ENCODE measurements around the gene AMER3. TPM values are rescaled to one million over a fixed set of nuclear protein-coding genes. Genes with fewer than 3 reads are reported as not detected.
A peak's percentile ranks its signal among the peaks of the same experiment; 100 is the strongest.

The AMER3 gene
- total RNA-seq, 1 donor from 2014 or later: not detected

DNA sequence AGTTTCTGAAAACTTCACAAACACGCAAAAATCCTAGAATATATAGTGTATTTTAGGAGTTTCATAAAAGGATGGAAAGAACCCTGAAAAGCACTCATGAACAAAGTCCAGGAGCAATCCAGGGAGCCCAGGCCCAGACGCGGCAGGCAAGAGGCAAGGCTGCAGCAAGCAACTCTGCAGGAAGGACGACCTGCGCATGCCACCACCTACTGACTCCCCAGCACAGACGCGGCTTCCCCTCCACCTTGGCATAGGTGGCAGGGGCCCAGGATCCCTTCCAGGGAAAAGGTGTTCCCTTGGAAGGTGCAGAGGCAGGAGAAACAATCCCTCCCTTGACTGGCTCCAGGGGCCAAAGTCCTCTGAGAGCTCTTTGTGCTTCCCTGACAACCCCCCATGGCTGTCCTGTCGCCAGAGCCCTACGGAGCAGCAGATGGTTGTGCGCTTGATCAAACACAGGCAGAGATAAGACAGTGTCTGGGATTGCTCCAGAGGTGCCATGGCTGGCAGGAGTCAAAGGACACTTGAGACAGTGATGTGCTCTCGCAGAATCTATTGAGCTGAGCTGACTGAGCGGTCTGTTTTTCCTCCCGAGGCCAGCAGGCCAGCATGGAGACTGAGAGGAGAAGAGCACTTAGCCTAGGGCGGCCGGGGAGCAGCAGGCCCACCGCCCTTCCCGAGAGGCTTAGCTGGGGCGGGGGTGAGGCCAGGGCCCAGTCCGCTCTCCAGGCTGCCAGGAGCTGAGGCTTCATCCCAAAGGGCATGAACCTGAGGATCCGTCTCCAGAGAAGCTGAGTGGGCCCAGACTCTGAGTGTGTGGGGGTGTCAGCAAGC lies 10.8 kb upstream of the AMER3 start:
- intact Hi-C loops (cut with DNase I): no loop called here
- DNase-seq (ENCODE audit: low spot score): peak; percentile 72

GRCh38 chr2:130749078-130749477 lies 6.3 kb upstream of the AMER3 start:
- intact Hi-C loops (cut with DNase I): no loop called here
- no peak for DNase-seq (ENCODE audit: low spot score)

DNA sequence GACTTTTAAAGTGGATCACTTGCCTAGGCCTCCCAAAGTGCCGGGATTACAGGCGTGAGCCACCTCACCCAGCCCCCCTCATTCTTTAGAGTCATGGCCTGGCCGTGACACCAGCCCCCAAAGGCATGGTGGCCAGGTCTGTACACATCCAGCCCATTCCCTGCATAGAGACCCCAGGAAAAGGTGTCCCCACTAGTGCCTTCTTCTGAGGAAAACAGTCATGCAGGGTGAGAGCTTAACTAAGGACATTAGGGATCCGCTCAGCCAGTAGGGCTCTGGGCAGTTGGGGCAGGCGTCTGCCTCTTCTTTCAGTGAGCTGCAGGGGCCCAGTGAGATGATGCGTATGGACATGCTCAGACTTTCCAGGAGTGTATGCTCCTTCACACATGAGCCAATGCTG lies 5.7 kb upstream of the AMER3 start:
- no peak for DNase-seq (ENCODE audit: low spot score)
- intact Hi-C loops (cut with DNase I): no loop called here

DNA sequence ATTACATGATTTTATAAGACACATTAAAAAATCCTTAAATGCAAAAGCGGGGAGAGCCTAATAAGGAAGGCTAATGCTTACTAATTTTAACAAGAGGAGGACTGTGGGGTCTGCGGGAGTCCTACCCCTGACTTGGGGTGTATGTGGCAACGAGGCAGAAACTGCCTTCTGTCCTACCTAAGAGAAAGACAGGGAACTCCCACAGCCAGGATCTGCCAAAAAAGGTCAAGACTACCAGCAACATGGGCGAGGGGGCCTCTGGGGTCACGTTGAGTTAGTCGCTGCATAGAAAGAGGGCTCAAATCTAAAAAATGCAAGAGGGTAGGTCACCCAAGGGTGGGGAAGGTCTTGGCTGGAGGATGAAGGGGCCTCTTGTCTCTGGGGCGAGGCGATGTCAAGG lies 529 bp upstream of the AMER3 start:
- intact Hi-C loops (cut with DNase I): no loop called here
- DNase-seq (ENCODE audit: low spot score): peak; percentile 27

- peak; percentile 43 for DNase-seq (ENCODE audit: low spot score)
- intact Hi-C loops (cut with DNase I): no loop called here
Observed at GRCh38 chr2:130756053-130756873, 923 bp downstream of the AMER3 start.

DNA sequence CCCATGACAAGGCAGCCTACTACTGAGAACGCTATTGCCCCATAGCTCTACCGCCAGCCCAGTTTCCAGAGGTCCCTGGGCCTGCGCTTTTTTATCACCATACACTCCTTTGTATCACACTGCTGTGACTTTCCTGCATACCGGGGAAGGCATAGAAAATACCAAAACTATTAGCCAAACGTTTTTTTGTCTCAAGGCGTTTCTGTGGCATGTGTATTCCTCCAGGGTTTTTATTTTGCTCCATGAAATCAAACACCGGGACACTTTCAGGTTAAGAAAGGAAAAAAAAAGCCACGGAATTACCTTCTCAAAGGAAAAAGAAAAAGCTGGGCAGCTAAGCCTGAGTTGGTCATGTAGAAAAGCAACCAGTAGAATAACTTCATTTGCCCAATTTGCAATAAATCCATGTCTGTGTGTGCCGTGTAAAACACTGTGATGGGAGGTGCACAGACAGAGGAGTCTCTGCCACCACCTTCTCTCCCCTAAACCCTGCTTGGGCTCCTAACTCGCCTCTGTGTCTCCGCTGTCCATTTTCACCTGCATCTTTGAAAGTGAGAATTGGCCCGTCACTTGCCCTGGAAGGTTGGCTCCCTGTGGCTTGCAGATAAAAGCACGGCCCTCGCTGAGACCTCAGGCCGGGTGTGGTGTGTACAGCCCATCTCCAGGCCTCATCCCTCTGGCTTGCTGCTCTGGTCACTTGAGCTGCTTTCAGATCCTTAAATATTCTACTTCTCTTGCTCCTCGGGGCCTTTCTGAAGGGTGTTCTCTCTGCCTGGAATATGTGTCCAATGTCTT lies 1.7 kb downstream of the AMER3 start:
- DNase-seq (ENCODE audit: low spot score): no peak
- intact Hi-C loops (cut with DNase I): no loop called here

GRCh38 chr2:130759906-130760753 lies 4.8 kb downstream of the AMER3 start:
- DNase-seq (ENCODE audit: low spot score): peak; percentile 71
- intact Hi-C loops (cut with DNase I): no loop called here

DNA sequence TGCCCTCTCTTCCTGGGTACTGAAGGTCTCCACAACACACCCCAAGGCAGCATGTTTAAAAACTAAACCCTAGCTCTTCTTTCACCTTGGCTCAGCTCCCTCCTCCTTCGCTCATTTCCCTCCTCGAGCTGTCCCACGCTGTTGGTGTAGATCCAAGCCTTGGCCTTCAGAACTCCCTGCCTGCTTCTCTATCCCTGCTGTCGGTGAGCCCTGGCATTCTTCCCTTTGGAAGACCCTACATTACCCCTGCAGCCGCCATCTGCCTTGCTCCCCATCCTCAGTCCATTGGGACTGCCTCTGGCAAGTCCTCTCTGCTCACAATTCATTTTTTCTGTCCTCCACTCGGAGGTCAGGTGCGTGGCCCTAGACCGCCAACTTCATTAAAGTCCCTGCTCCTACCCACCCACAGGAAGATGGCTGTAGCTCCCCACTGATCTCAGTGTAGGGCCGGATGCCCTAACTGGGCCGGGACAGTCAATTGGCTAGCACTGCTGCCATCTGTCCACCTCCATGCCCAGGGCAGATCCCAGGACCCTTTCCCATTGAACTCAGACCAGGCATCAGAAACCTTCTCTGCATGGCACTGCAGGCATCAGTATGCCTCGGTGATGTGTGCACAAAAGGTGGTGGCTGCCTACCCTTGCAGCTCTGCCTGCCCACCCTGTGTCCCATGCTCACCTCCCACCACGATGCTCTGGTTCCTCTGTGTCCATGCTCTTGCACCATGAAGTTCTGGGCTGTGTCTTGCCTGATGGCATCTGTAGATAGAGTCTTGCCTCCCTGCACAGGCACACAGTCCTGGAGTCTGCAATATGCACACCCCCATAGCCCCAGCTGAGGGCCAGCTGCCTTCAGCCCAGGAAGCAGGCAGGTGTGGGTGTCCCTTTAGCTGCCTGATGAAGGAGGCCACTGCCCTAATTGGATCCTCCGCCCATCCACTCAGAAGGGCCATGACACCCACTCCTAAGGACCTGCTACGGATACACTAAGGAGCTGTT lies 5.7 kb downstream of the AMER3 start:
- DNase-seq (ENCODE audit: low spot score): peak; percentile 68
- intact Hi-C loops (cut with DNase I): no loop called here

DNA sequence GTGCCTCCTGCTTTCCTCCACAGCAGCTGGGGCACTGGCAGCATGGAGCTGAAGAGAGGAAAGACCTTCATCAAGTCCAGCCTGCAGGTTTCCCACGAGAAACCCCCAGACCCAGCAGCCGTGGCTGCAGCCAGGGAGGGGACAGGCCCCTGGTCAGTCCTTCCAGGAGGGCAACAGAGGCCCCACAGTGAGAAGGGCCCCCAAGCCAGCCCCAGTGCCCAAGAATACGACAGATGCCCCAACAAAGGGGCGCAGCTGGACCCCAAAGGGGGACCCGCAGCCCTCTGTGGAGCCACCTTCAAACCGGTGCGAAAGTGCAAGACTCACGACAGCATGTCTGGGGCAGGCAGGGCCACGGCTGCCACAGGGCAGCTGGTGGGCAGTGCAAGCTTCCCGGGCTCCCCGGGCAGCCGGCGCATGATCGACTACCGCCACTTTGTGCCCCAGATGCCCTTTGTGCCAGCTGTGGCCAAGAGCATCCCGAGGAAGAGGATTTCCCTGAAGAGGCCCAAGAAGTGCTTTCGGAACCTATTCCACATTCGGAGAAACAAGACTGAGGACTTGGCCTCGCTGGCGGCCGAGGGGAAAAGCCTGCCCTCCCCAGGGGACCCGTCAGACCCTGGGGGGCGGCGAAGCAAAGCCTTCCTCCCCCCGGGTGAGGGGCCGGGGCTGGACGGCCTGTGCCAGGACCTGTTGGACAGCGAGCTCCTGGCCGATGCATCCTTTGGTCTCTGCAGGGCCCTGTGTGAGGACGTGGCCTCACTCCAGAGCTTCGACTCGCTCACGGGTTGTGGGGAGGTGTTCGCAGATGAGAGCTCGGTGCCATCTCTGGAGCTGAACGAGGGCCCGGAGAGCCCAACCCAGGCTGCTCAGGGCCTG lies 6.9 kb downstream of the AMER3 start:
- intact Hi-C loops (cut with DNase I): no loop called here

GRCh38 chr2:130762910-130763385 lies 7.6 kb downstream of the AMER3 start:
- intact Hi-C loops (cut with DNase I): no loop called here
- DNase-seq (ENCODE audit: low spot score): peak; percentile 22

More for the DNA sequence above, 6.9 kb downstream of the AMER3 start:
- DNase-seq (ENCODE audit: low spot score): peak; percentile 73

DNA sequence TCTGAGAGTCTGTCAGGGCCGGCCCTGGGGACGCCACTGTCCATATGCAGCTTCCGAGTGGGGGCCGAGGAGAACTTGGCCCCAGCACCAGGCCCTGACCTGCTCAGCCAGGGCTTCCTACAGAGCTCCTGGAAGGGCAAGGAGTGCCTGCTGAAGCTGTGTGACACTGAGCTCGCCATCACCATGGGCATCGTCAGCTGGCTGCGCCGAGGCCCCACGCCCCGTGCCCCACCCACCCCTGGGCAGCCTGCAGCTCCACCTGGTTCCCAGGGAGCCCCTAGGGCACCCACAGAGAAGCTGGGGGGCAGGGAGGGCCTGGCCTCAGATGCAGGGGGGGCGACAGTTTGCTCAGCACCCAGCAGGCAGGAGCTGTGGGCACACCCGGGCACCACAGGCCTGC lies 8.1 kb downstream of the AMER3 start:
- peak; percentile 60 for DNase-seq (ENCODE audit: low spot score)
- intact Hi-C loops (cut with DNase I): no loop called here

GRCh38 chr2:130764035-130764820 lies 8.9 kb downstream of the AMER3 start:
- no peak for DNase-seq (ENCODE audit: low spot score)
- intact Hi-C loops (cut with DNase I): no loop called here

DNA sequence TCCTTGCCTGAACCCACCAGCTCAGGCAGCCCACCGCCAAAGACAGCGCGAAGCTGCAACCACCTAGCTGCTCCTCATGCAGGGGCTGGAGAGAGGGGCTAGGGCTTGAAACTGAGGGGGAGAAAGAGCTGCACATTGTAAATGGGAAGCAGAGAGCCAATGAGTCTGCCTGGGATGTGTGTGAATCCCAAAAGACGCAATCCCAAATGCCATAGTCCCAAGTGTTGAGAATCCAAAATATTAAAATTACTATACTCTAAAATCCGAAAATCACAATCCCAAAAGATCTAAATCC lies 9.4 kb downstream of the AMER3 start:
- intact Hi-C loops (cut with DNase I): no loop called here

GRCh38 chr2:130765464-130765863 lies 10.1 kb downstream of the AMER3 start:
- intact Hi-C loops (cut with DNase I): no loop called here
- peak; percentile 68 for DNase-seq (ENCODE audit: low spot score)

More for the DNA sequence above, 9.4 kb downstream of the AMER3 start:
- no peak for DNase-seq (ENCODE audit: low spot score)

DNA sequence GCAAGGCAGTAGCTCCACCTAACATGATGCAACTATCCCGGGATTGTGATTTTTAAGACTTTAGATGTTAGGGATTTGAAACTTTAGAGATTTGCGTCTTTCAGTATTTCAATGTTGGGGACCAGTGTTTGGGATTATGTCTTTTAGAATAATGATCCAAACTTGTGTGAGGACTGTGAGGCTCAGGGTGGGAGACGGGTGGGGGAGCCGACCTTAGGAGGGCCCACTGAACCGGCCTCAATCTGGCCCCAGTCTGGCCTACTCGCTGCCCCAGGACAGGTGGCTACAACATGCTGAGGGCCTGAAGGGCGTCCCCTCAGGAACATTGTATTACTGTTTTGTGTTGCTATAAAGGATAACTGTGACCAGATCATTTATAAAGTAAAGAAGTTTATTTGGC lies 10.7 kb downstream of the AMER3 start:
- DNase-seq (ENCODE audit: low spot score): peak; percentile 27
- intact Hi-C loops (cut with DNase I): no loop called here

GRCh38 chr2:130766711-130767407 lies 11.5 kb downstream of the AMER3 start:
- intact Hi-C loops (cut with DNase I): no loop called here
- peak; percentile 26 for DNase-seq (ENCODE audit: low spot score)

Data from cardiac septum (tissue), 1 donor.